Measurements from ENCODE around the gene EHD1. TPM values are rescaled to one million over a fixed set of nuclear protein-coding genes. Genes with fewer than 3 reads are reported as not detected.

Gene EHD1
- total RNA-seq, 2 experiments from 2014 or later: 187 to 195 TPM

GRCh38 chr11:64892411-64892831 lies 14.0 kb upstream of the EHD1 start:
- no peak for DNase-seq
- Mint-ChIP-seq H3K36me3 (no peaks in the 10 kb centered on the region), H3K27me3 (no peaks in the 10 kb centered on the region), H3K9me3 (no peaks in the 10 kb centered on the region), H3K4me3 (no peak overlapping the region), H3K27ac (peak overlapping the region; percentile 38), H3K4me1 (peaks cover 9% of the 10 kb centered on the region)
- POLR2A ChIA-PET: interaction anchor here (24.3 kb wide), 1 partner anchor 35 kb away, joined by 782 read pairs; the partner anchor contains the start of gene CDC42BPG
- ATAC-seq (ENCODE audit: low read depth): no peak

- POLR2A ChIA-PET: interaction anchor here (24.3 kb wide), 1 partner anchor 34 kb away, joined by 782 read pairs; the partner anchor contains the start of gene CDC42BPG
- no peak overlapping the region for H3K4me3 Mint-ChIP-seq
- DNase-seq (no peak), ATAC-seq (ENCODE audit: low read depth) (no peak)
- no peaks in the 10 kb centered on the region for H3K9me3 Mint-ChIP-seq
- H3K4me1 Mint-ChIP-seq: peaks cover 10% of the 10 kb centered on the region
- H3K36me3 Mint-ChIP-seq: no peaks in the 10 kb centered on the region
- peak overlapping the region; percentile 38 for H3K27ac Mint-ChIP-seq
- no peaks in the 10 kb centered on the region for H3K27me3 Mint-ChIP-seq
Observed at GRCh38 chr11:64891880-64892279, 13.5 kb upstream of the EHD1 start.

GRCh38 chr11:64891215-64891848 lies 12.9 kb upstream of the EHD1 start:
- POLR2A ChIA-PET: interaction anchor here (24.3 kb wide), 1 partner anchor 34 kb away, joined by 782 read pairs; the partner anchor contains the start of gene CDC42BPG
- H3K27me3 Mint-ChIP-seq: no peaks in the 10 kb centered on the region
- no peak overlapping the region for H3K4me3 Mint-ChIP-seq
- no peak for DNase-seq
- ATAC-seq (ENCODE audit: low read depth): no peak
- peaks cover 10% of the 10 kb centered on the region for H3K4me1 Mint-ChIP-seq
- H3K36me3 Mint-ChIP-seq: no peaks in the 10 kb centered on the region
- no peak overlapping the region for H3K27ac Mint-ChIP-seq
- H3K9me3 Mint-ChIP-seq: no peaks in the 10 kb centered on the region

DNA sequence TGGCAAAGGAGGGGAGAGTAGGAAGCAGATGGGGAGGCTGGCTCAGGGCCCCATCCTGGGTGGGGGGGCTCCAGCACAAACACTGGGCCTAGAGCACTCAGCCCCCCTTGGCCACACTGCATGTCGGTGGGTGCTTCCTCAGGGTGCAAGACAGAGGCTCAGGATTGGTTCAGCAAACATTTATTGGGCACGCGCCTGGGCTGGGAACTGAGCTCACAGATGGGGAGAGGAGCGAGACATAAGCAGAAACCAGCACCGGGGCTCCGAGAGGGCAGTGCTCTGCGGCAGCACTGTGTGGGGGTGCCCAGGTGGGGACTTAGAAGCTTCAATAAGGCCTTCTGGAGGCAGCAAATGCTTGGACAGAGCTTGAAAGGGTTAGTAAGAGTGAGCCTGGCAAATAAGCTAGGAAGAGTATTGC lies 12.1 kb upstream of the EHD1 start:
- no peak for ATAC-seq (ENCODE audit: low read depth)
- POLR2A ChIA-PET: interaction anchor here (1.1 to 24.3 kb wide), 2 partner anchors 13 to 33 kb away, joined by 6 to 782 read pairs; partner anchors contain the start of genes CDC42BPG and EHD1

GRCh38 chr11:64888729-64889511 lies 10.5 kb upstream of the EHD1 start:
- POLR2A ChIA-PET: interaction anchor here (1.2 to 24.3 kb wide), 3 partner anchors 11 to 32 kb away, joined by 3 to 782 read pairs (median 26); partner anchors contain the start of genes CDC42BPG and EHD1
- DNase-seq: no peak
- ATAC-seq (ENCODE audit: low read depth): no peak
- Mint-ChIP-seq H3K27ac (no peak overlapping the region), H3K4me3 (no peak overlapping the region), H3K27me3 (no peaks in the 10 kb centered on the region), H3K36me3 (no peaks in the 10 kb centered on the region), H3K4me1 (peaks cover 19% of the 10 kb centered on the region), H3K9me3 (no peaks in the 10 kb centered on the region)

More for the DNA sequence above, 12.1 kb upstream of the EHD1 start:
- H3K4me1 Mint-ChIP-seq: peaks cover 17% of the 10 kb centered on the region
- no peak overlapping the region for H3K4me3 Mint-ChIP-seq
- H3K9me3 Mint-ChIP-seq: no peaks in the 10 kb centered on the region
- H3K27me3 Mint-ChIP-seq: no peaks in the 10 kb centered on the region
- no peak for DNase-seq
- H3K27ac Mint-ChIP-seq: no peak overlapping the region
- H3K36me3 Mint-ChIP-seq: no peaks in the 10 kb centered on the region

- Mint-ChIP-seq H3K4me3 (peak overlapping the region; percentile 83), H3K27me3 (no peaks in the 10 kb centered on the region), H3K9me3 (no peaks in the 10 kb centered on the region), H3K36me3 (no peaks in the 10 kb centered on the region), H3K4me1 (peaks cover 19% of the 10 kb centered on the region), H3K27ac (peak overlapping the region; percentile 78)
- DNase-seq (no peak), ATAC-seq (ENCODE audit: low read depth) (no peak)
- POLR2A ChIA-PET: interaction anchor here (0.6 to 24.3 kb wide), 4 partner anchors 10 to 36 kb away, joined by 3 to 782 read pairs (median 14); partner anchors contain the start of genes CDC42BPG, EHD1 and PPP2R5B
Observed at GRCh38 chr11:64888406-64888728, 9.9 kb upstream of the EHD1 start.

DNA sequence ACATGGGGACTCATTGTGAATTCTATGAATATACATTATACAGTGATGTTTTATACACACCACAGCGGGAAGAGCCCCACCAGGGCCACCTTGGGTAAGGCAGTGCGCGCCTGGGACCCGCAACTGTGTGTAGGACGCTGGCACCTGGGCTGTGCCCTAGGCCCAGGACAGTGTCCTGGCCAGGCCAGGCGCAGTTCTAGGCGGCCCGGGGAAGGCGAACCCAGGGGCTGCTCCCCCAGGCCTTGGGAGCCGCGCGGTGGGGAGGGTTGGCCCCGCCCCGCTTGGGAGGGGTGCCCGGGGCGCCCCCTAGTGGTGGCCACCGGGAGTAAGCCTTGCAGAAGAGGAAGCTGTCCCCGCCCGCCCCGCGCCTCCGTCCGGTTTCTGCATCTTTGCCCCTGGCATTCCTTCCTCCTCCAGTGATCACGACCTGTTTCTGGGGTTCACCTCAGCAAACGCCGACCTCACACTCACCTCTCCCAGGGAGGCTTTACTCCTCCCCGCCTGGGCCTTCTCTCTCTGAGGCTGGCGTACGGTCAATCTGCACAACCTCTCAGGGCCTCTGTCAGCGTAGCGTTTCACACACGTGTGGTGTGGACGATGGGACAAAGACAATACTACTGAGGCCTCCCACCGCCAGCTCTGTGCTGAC lies 9.5 kb upstream of the EHD1 start:
- Mint-ChIP-seq H3K27me3 (no peaks in the 10 kb centered on the region), H3K4me3 (peak overlapping the region; percentile 83), H3K36me3 (no peaks in the 10 kb centered on the region), H3K27ac (peak overlapping the region; percentile 78), H3K4me1 (peaks cover 19% of the 10 kb centered on the region), H3K9me3 (no peaks in the 10 kb centered on the region)
- ATAC-seq (ENCODE audit: low read depth) (peak; percentile 86), DNase-seq (peak; percentile 96)
- POLR2A ChIA-PET: interaction anchor here (0.6 to 24.3 kb wide), 5 partner anchors 10 to 446 kb away, joined by 3 to 782 read pairs (median 3); partner anchors contain the start of genes CDC42BPG, EHD1 and PPP2R5B

GRCh38 chr11:64887234-64887756 lies 8.9 kb upstream of the EHD1 start:
- Mint-ChIP-seq H3K36me3 (no peaks in the 10 kb centered on the region), H3K9me3 (no peaks in the 10 kb centered on the region), H3K27me3 (no peaks in the 10 kb centered on the region), H3K27ac (peak overlapping the region; percentile 73), H3K4me3 (peak overlapping the region; percentile 56), H3K4me1 (peaks cover 19% of the 10 kb centered on the region)
- POLR2A ChIA-PET: interaction anchor here (0.6 to 24.3 kb wide), 3 partner anchors 9 to 447 kb away, joined by 3 to 782 read pairs (median 26); partner anchors contain the start of genes CDC42BPG and EHD1
- DNase-seq (no peak), ATAC-seq (ENCODE audit: low read depth) (no peak)

DNA sequence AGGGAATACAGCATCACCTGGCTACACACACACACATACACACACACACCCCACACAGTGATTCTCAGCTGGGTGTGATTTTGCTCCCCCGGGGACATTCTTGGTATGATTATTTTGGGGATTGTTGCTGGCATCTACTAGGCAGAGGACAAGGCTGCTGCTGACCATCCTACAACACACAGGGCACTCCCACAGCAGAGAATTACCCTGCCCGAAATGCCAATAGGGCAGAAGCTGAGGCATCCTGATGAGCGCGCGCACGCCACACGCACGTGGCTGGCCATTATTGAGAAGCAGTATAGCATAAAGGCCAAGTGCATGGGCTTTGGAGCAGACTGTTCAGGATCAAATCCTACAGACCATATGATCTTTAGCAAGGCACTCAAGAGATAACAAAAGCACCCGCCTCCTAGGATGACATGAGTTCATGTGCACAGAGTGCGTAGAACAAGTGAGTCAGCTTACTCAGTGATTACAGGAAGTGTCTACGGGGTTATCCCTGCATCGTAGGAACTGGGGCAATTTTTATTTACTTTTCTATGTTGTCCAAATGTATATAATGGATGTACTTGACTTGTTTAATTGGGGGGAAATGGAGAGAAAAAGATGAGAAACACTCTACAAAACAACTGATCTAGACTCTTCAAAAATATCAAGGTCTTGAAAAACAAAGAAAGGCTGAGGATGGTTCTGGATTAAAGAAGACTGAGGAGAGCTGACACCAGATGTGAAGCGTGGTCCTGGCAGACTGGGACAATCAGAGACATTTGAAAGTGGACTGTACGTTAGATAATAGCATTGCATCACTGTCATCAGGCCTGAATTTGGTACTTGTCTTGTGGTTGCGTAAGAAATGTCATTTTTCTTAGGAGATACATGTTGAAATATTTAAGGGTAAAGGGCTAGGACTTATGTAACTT lies 7.2 kb upstream of the EHD1 start:
- Mint-ChIP-seq H3K4me3 (peak overlapping the region; percentile 48), H3K9me3 (no peaks in the 10 kb centered on the region), H3K4me1 (peaks cover 28% of the 10 kb centered on the region), H3K27ac (peak overlapping the region; percentile 84), H3K27me3 (no peaks in the 10 kb centered on the region), H3K36me3 (no peaks in the 10 kb centered on the region)
- ATAC-seq (ENCODE audit: low read depth): peak; percentile 60
- DNase-seq: no peak
- POLR2A ChIA-PET: interaction anchor here (1.3 to 24.3 kb wide), 5 partner anchors 9 to 236 kb away, joined by 4 to 782 read pairs (median 5); partner anchors contain the start of genes CDC42BPG, FAU and MRPL49

DNA sequence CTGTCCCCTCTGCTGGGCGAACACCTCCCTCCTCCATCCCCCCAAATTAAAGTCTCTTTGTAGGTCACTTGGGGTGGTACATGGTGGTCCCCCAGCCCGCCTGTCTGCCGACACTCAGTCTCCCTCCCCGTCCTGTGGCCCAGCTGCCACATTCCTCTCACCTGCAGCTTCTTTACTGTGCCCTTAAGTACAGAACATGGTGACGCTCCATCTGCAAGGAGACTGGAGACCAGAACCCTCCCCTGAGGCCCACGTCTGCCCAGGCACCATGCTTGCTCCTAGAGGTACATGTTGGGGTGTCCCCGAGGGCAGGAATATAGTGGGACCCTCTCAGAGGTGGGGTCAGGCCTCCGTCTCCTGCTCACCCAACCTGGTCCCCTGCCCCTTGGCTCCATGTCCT lies 5.6 kb upstream of the EHD1 start:
- Mint-ChIP-seq H3K4me1 (peaks cover 43% of the 10 kb centered on the region), H3K4me3 (no peak overlapping the region), H3K27me3 (no peaks in the 10 kb centered on the region), H3K36me3 (no peaks in the 10 kb centered on the region), H3K9me3 (no peaks in the 10 kb centered on the region), H3K27ac (peak overlapping the region; percentile 71)
- no peak for ATAC-seq (ENCODE audit: low read depth)
- DNase-seq: no peak
- POLR2A ChIA-PET: interaction anchor here (1.4 to 24.3 kb wide), 2 partner anchors 8 to 27 kb away, joined by 5 to 782 read pairs; partner anchors contain the start of gene CDC42BPG

GRCh38 chr11:64883575-64883974 lies 5.2 kb upstream of the EHD1 start:
- Mint-ChIP-seq H3K27me3 (no peaks in the 10 kb centered on the region), H3K4me3 (no peak overlapping the region), H3K36me3 (no peaks in the 10 kb centered on the region), H3K9me3 (no peaks in the 10 kb centered on the region), H3K27ac (peak overlapping the region; percentile 71), H3K4me1 (peaks cover 44% of the 10 kb centered on the region)
- no peak for DNase-seq
- no peak for ATAC-seq (ENCODE audit: low read depth)
- POLR2A ChIA-PET: interaction anchor here (0.9 to 24.3 kb wide), 2 partner anchors 10 to 26 kb away, joined by 3 to 782 read pairs; partner anchors contain the start of gene CDC42BPG

- no peak overlapping the region for H3K4me3 Mint-ChIP-seq
- POLR2A ChIA-PET: interaction anchor here (1.4 to 24.3 kb wide), 2 partner anchors 25 to 230 kb away, joined by 3 to 782 read pairs; partner anchors contain the start of genes CDC42BPG and TM7SF2
Observed at GRCh38 chr11:64882243-64882642, 3.8 kb upstream of the EHD1 start.

More at GRCh38 chr11:64882243-64882642, 3.8 kb upstream of the EHD1 start:
- Mint-ChIP-seq H3K27me3 (no peaks in the 10 kb centered on the region), H3K36me3 (peaks cover 4% of the 10 kb centered on the region), H3K27ac (no peak overlapping the region), H3K4me1 (peaks cover 39% of the 10 kb centered on the region), H3K9me3 (no peaks in the 10 kb centered on the region)
- DNase-seq (no peak), ATAC-seq (ENCODE audit: low read depth) (no peak)
